HepG2 (cell line): ENCODE data around the gene OR1F1. TPM values are rescaled to one million over a fixed set of nuclear protein-coding genes. Genes with fewer than 3 reads are reported as not detected.
A peak's percentile ranks its signal among the peaks of the same experiment; 100 is the strongest.

Experiments used
- ARID4A ChIP-seq: sonication (generic); formaldehyde crosslinking; IDR thresholded peaks from 2 replicates; pipeline ENCODE4 v1.5.0; 2020; ENCODE audit warnings: mild to moderate bottlenecking, missing genetic modification reagents, borderline replicate concordance
- PATZ1 ChIP-seq: sonication (generic); formaldehyde crosslinking; IDR thresholded peaks from 2 replicates; pipeline ENCODE4 v1.4.0; 2020; ENCODE audit warnings: missing genetic modification reagents
- PCBP2 ChIP-seq: fragments of 200-400 bp; formaldehyde crosslinking; optimal IDR thresholded peaks from 2 replicates; pipeline ENCODE3; 2018; ENCODE audit warnings: low read length, low read depth; ENCODE audit not compliant: poor library complexity, severe bottlenecking
- PHF5A ChIP-seq: IDR thresholded peaks from one replicate; pipeline ENCODE4 v1.6.1; 2018; ENCODE audit warnings: low read depth, missing genetic modification reagents; ENCODE audit not compliant: unreplicated experiment
- PHF8 ChIP-seq: sonication (generic); formaldehyde crosslinking; IDR thresholded peaks from 2 replicates; pipeline ENCODE4 v1.5.0; 2020; ENCODE audit warnings: missing genetic modification reagents
- SOX6 ChIP-seq, 2 experiments: fragments of 450-650 bp in 1 of 2; sonication (generic) in 1 of 2; formaldehyde crosslinking in 1 of 2; IDR thresholded peaks; 2 replicates each; pipeline versions ENCODE4 v1.4.0 to v1.6.1; 2017 to 2020; ENCODE audit warnings: antibody characterized with exemption in 1 of 2, mild to moderate bottlenecking in 1 of 2, missing genetic modification reagents in 1 of 2
- SP4 ChIP-seq: sonication (generic); formaldehyde crosslinking; IDR thresholded peaks from 2 replicates; pipeline ENCODE4 v1.8.1; 2023; ENCODE audit warnings: mild to moderate bottlenecking, missing genetic modification reagents
- UBTF ChIP-seq: sonication (generic); formaldehyde crosslinking; IDR thresholded peaks from 2 replicates; pipeline ENCODE4 v1.4.0; 2020; ENCODE audit warnings: mild to moderate bottlenecking, missing genetic modification reagents
- ZFX ChIP-seq: sonication (generic); formaldehyde crosslinking; IDR thresholded peaks from 2 replicates; pipeline ENCODE4 v1.4.0; 2020; ENCODE audit warnings: mild to moderate bottlenecking, low read depth, missing genetic modification reagents, moderate library complexity
- ZMYM2 ChIP-seq: sonication (generic); formaldehyde crosslinking; IDR thresholded peaks from 2 replicates; pipeline ENCODE4 v1.8.0; 2022; ENCODE audit warnings: mild to moderate bottlenecking, missing genetic modification reagents
- ZNF121 ChIP-seq: sonication (generic); formaldehyde crosslinking; IDR thresholded peaks from 2 replicates; pipeline ENCODE4 v1.5.0; 2020; ENCODE audit warnings: mild to moderate bottlenecking, missing genetic modification reagents
- ZNF18 ChIP-seq: sonication (generic); formaldehyde crosslinking; IDR thresholded peaks from 2 replicates; pipeline ENCODE4 v1.8.0; 2022; ENCODE audit warnings: mild to moderate bottlenecking, missing genetic modification reagents; ENCODE audit not compliant: insufficient replicate concordance
- ZNF263 ChIP-seq: sonication (generic); formaldehyde crosslinking; IDR thresholded peaks from 2 replicates; pipeline ENCODE4 v1.4.0; 2020; ENCODE audit warnings: missing genetic modification reagents
- ZNF547 ChIP-seq: sonication (generic); formaldehyde crosslinking; IDR thresholded peaks from 2 replicates; pipeline ENCODE4 v1.5.1; 2020; ENCODE audit warnings: mild to moderate bottlenecking, missing genetic modification reagents
- polyA plus RNA-seq, 8 experiments: library from polyadenylated mRNA; depleted of rRNA in 3 of 8; stranded (reverse) in 7 of 8; unstranded in 1 of 8; fragments of >200 nt; fragmentation: Illumina TruSeq in 4 of 8; extraction: Trizol in 4 of 8; gene quantifications; 2 replicates each; pipeline versions ENCODE4 v1.2.1 to v1.2.3, GENCODE V29; 2011 to 2016; ENCODE audit warnings: low read depth in 4 of 8, missing spikeins in 1 of 8, mixed read lengths in 1 of 8; ENCODE audit not compliant: insufficient read depth in 1 of 8
- total RNA-seq, 5 experiments: library from RNA; depleted of rRNA; stranded (reverse); fragments of >200 nt; fragmentation: Illumina TruSeq; extraction: Trizol; gene quantifications; 2 replicates each; pipeline ENCODE4 v1.2.3, GENCODE V29; 2016; ENCODE audit warnings: low read depth in 1 of 5

OR1F1 gene
- total and polyA plus RNA-seq, 2 of the 13 experiments (the other 11 are each of a cell fraction or from before 2014, with no cell fraction given): 0.90 TPM; not detected in 1

GRCh38 chr16:3143598-3144320 is 44.2 kb upstream of the OR1F1 start (continued):
- TF ChIP-seq UBTF (CRISPR knock-in tag) (peak; percentile 89), SOX6 (IDR thresholded peaks at IDR 0.05) (no peak), SOX6 (CRISPR knock-in tag; IDR thresholded peaks at IDR 0.05) (peak; percentile 49), ZMYM2 (CRISPR knock-in tag) (no peak), PATZ1 (peak; percentile 66), ZNF18 (CRISPR knock-in tag) (peak; percentile 30), PCBP2 (no peak), ZNF547 (CRISPR knock-in tag) (0 out of 2 replicates have a peak, but pooled peaks have one; percentile 15), PHF5A (CRISPR knock-in tag) (no peak), PHF8 (peak; percentile 43; the same call in 1 of the 2 replicates), ZNF263 (CRISPR knock-in tag) (no peak), SP4 (CRISPR knock-in tag) (no peak), ARID4A (CRISPR knock-in tag) (peak; percentile 38; the same call in 1 of the 2 replicates), ZNF121 (CRISPR knock-in tag) (0 out of 2 replicates have a peak, but pooled peaks have one; percentile 9), ZFX (CRISPR knock-in tag) (peak; percentile 81; the same call in 1 of the 2 replicates)
